KMS-11 (cell line): ENCODE data around the gene KDM7A.

Experiments
- H2AFZ ChIP-seq: fragments of 200-600 bp; sonication (generic); 2 replicates; pipeline ENCODE4 v1.6.1; 2016; ENCODE audit warnings: antibody characterized with exemption, mixed run types, low read depth
- H3K27ac ChIP-seq: fragments of 200-600 bp; sonication (generic); 2 replicates; pipeline ENCODE4 v1.6.1; 2016; ENCODE audit warnings: mild to moderate bottlenecking, mixed run types
- H3K27me3 ChIP-seq: fragments of 200-600 bp; sonication (generic); 2 replicates; pipeline ENCODE4 v1.6.1; 2017; ENCODE audit warnings: mild to moderate bottlenecking, low read depth, mixed run types, moderate library complexity; ENCODE audit not compliant: insufficient read depth
- H3K36me3 ChIP-seq: fragments of 200-600 bp; sonication (generic); 2 replicates; pipeline ENCODE4 v1.6.1; 2017; ENCODE audit warnings: mild to moderate bottlenecking, mixed run types; ENCODE audit not compliant: insufficient read depth
- H3K4me1 ChIP-seq: fragments of 200-600 bp; sonication (generic); 2 replicates; pipeline ENCODE4 v1.6.1; 2016; ENCODE audit warnings: mild to moderate bottlenecking, low read depth, mixed run types; ENCODE audit not compliant: poor library complexity, severe bottlenecking
- H3K4me2 ChIP-seq: fragments of 200-600 bp; sonication (generic); 2 replicates; pipeline ENCODE4 v1.7.0; 2016; ENCODE audit warnings: mild to moderate bottlenecking, mixed run types
- H3K4me3 ChIP-seq: fragments of 200-600 bp; sonication (generic); IDR thresholded peaks from 2 replicates; pipeline ENCODE4 v1.6.1; 2017; ENCODE audit warnings: low read depth, low read length, mixed read lengths; ENCODE audit not compliant: insufficient read depth
- H3K79me2 ChIP-seq: fragments of 200-600 bp; sonication (generic); 2 replicates; pipeline ENCODE4 v1.6.1; 2016; ENCODE audit warnings: low read depth, mixed run types; ENCODE audit not compliant: insufficient read depth
- H3K9ac ChIP-seq: fragments of 200-600 bp; sonication (generic); 2 replicates; pipeline ENCODE4 v1.6.1; 2016; ENCODE audit warnings: mild to moderate bottlenecking, mixed run types
- H4K20me1 ChIP-seq: fragments of 200-600 bp; sonication (generic); 2 replicates; pipeline ENCODE4 v1.6.1; 2016; ENCODE audit warnings: mild to moderate bottlenecking, mixed run types; ENCODE audit not compliant: insufficient read depth
- CTCF ChIP-seq: fragments of 200-600 bp; sonication (generic); conservative IDR thresholded peaks from 2 replicates; pipeline ENCODE4 v1.6.1; 2017; ENCODE audit warnings: low read depth, mild to moderate bottlenecking, antibody characterized with exemption, low read length, moderate library complexity, mixed read lengths

KDM7A gene

DNA sequence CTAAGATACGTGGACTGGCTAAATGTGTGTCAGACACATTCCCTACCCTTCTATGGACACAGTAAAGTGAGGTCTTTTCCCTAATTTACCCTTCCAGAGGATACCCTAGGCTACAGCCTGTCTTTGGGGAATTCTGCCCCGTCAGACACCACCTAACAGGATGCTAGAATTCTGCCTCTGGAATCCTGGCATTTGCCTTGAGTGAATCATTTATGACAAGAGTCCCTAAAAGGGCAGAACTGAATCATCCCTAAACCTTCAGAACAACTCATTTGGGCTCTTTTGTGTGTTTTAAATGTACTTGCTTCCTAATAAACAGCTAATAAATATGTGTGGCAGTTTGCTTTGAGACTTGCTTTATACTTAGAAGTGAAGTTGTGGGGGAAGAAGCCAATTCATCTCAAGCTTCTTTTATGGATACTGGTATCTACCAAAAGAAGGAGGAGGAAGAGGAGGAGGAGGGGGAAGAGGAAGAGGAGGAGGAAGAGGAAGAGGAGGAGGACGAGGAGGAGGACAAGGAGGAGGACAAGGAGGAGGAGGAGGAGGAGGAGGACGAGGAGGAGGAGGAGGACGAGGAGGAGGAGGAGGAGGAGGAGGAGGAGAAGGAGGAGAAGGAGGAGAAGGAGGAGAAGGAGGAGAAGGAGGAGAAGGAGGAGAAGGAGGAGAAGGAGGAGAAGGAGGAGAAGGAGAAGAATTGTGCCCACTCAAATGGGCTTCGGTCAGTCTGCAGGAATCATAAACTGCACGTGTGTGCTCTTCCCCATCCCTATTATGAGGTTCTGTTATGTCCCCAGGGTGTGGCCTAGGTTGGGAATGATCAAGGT lies 141.2 kb downstream of the KDM7A start:
- H3K4me2 ChIP-seq: peak overlapping the region; percentile 43
- no peaks in the 10 kb centered on the region for H3K27me3 ChIP-seq
- H3K4me3 ChIP-seq: no peak overlapping the region
- H2AFZ ChIP-seq: no peak overlapping the region
- H3K36me3 ChIP-seq: no peaks in the 10 kb centered on the region
- H3K4me1 ChIP-seq: peaks cover 18% of the 10 kb centered on the region
- no peaks in the 10 kb centered on the region for H3K79me2 ChIP-seq
- no peak overlapping the region for H3K9ac ChIP-seq
- H4K20me1 ChIP-seq: 0 out of 2 replicates have a peak, but pooled peaks cover 4% of the 10 kb centered on the region
- H3K27ac ChIP-seq: no peak overlapping the region; the same call in 1 of the 2 replicates
- TF ChIP-seq CTCF: no peak
